ENCODE data around the gene CPNE6. TPM values are rescaled to one million over a fixed set of nuclear protein-coding genes. Genes with fewer than 3 reads are reported as not detected.
A peak's percentile ranks its signal among the peaks of the same experiment; 100 is the strongest.
"Not testable (repeated sequence)": the region's sequence is repeated elsewhere in the genome, so short reads cannot be mapped to it uniquely, and the experiment has no call there.

The CPNE6 gene
- total and polyA plus RNA-seq, 8 donors = 0.12 TPM; not detected in 7

DNA sequence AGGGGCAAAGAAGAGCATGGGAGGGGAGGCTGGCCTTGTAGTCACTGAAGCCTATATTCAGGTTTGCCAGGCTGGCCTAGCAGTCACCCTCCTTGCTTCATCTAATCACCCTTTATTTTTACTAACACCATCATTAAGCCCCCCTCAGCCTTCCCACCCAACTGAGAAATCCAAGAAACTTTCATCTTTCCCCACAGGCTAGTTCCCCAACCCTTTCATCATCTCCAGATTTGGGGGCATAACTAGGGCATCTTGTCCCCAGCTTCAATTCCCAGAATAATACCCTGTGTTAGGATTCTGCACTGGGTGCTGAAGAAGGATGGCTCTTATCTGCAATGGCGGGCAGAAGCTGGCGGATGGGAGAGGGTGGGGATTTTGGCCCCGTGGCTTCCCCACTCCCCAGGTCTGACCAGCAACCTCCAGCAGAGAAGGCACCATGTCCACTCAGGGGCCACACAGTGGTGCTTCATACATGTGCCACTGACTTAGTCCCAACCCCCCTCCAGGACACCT is 29.7 kb downstream of the CPNE6 start:
- ATAC-seq (no peak), DNase-seq (peak in 1 of 4 donors; percentile 31)
- H3K4me1 ChIP-seq = peaks cover 0 to 19% of the 10 kb centered on the region in 2 donors

GRCh38 chr14:24102357-24103048 is 31.1 kb downstream of the CPNE6 start:
- peaks cover 0 to 63% of the 10 kb centered on the region in 2 donors for H3K36me3 ChIP-seq
- intact Hi-C loops (cut with DNase I) = no loop called here
- no peaks in the 10 kb centered on the region for H3K9me3 ChIP-seq
- peaks cover 0 to 19% of the 10 kb centered on the region in 2 donors for H3K4me1 ChIP-seq
- ATAC-seq (no peak), DNase-seq (peak in 1 of 4 donors; percentile 32)
- TF ChIP-seq, protein P1, sequence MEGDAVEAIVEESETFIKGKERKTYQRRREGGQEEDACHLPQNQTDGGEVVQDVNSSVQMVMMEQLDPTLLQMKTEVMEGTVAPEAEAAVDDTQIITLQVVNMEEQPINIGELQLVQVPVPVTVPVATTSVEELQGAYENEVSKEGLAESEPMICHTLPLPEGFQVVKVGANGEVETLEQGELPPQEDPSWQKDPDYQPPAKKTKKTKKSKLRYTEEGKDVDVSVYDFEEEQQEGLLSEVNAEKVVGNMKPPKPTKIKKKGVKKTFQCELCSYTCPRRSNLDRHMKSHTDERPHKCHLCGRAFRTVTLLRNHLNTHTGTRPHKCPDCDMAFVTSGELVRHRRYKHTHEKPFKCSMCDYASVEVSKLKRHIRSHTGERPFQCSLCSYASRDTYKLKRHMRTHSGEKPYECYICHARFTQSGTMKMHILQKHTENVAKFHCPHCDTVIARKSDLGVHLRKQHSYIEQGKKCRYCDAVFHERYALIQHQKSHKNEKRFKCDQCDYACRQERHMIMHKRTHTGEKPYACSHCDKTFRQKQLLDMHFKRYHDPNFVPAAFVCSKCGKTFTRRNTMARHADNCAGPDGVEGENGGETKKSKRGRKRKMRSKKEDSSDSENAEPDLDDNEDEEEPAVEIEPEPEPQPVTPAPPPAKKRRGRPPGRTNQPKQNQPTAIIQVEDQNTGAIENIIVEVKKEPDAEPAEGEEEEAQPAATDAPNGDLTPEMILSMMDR (IDR thresholded peaks at IDR 0.05) = no peak
- no peaks in the 10 kb centered on the region for H3K27me3 ChIP-seq
- no peak overlapping the region for H3K27ac ChIP-seq
- H3K4me3 ChIP-seq = no peak overlapping the region

More for the DNA sequence above, 29.7 kb downstream of the CPNE6 start:
- intact Hi-C loops (cut with DNase I) = no loop called here
- Histone ChIP-seq H3K4me3 (no peak overlapping the region), H3K27me3 (no peaks in the 10 kb centered on the region), H3K27ac (no peak overlapping the region), H3K9me3 (no peaks in the 10 kb centered on the region), H3K36me3 (peaks cover 0 to 68% of the 10 kb centered on the region in 2 donors)
- TF ChIP-seq, protein P1 (IDR thresholded peaks at IDR 0.05) = no peak

GRCh38 chr14:24103451-24103850 is 32.1 kb downstream of the CPNE6 start:
- H3K27me3 ChIP-seq = no peaks in the 10 kb centered on the region
- H3K36me3 ChIP-seq = peaks cover 0 to 54% of the 10 kb centered on the region in 2 donors
- no peak for ATAC-seq
- intact Hi-C loops (cut with DNase I) = no loop called here
- H3K4me3 ChIP-seq = no peak overlapping the region
- TF ChIP-seq, protein P1 (IDR thresholded peaks at IDR 0.05) = no peak
- no peak overlapping the region for H3K27ac ChIP-seq
- peak in 1 of 4 donors; percentile 35 for DNase-seq
- H3K4me1 ChIP-seq = peaks cover 0 to 20% of the 10 kb centered on the region in 2 donors
- no peaks in the 10 kb centered on the region for H3K9me3 ChIP-seq

DNA sequence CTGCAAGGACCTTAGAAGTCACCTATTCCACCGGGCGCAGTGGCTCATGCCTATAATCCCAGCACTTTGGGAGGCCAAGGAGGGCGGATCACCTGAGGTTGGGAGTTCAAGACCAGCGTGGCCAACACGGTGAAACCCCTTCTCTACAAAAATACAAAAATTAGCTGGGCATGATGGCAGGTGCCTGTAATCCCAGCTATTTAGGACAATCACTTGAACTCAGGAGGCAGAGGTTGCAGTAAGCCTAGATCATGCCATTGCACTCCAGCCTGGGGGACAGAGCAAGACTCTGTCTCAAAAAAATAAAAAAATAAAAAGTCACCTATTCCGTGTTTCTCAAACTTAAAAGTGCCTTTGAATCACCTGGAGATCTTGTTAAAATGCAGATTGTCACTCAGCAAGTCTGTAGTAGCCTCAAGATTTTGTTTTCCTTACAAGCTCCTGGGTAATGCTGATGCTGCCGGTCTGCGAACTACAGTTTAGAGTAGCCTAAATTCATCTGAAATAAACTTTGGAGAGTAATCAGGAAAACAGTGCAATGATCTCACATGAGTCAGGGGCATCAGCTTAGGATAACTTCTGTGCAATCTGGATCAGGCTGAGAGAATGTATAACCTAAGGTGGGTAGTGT is 34.4 kb downstream of the CPNE6 start:
- peaks cover 0 to 16% of the 10 kb centered on the region in 2 donors for H3K4me1 ChIP-seq
- H3K9me3 ChIP-seq; ATAC-seq; H3K4me3 ChIP-seq; H3K27me3 ChIP-seq; intact Hi-C loops (cut with DNase I); H3K27ac ChIP-seq: not testable (repeated sequence)
- H3K36me3 ChIP-seq = peaks cover 0 to 31% of the 10 kb centered on the region in 2 donors
- peak in 1 of 4 donors; percentile 18 for DNase-seq

GRCh38 chr14:24106672-24107271 is 35.4 kb downstream of the CPNE6 start:
- DNase-seq (no peak), ATAC-seq (no peak)
- no peak overlapping the region for H3K4me3 ChIP-seq
- H3K4me1 ChIP-seq = peaks cover 0 to 16% of the 10 kb centered on the region in 2 donors
- no peaks in the 10 kb centered on the region for H3K9me3 ChIP-seq
- intact Hi-C loops (cut with DNase I) = no loop called here
- H3K36me3 ChIP-seq = peaks cover 0 to 21% of the 10 kb centered on the region in 2 donors
- no peak overlapping the region for H3K27ac ChIP-seq
- TF ChIP-seq, protein P1 (IDR thresholded peaks at IDR 0.05) = no peak
- H3K27me3 ChIP-seq = no peaks in the 10 kb centered on the region
